HG02763 (cell line): ENCODE results near the gene TTC21B.
"Not testable (repeated sequence)": the region's sequence is repeated elsewhere in the genome, so short reads cannot be mapped to it uniquely, and the experiment has no call there.

Source experiments
- ATAC-seq: cut with Tn5 transposase; IDR thresholded peaks from one replicate; pipeline ENCODE4 v1.9.1; 2021; ENCODE audit warnings: mild to moderate bottlenecking, moderate library complexity; ENCODE audit not compliant: unreplicated experiment

Gene TTC21B

GRCh38 chr2:165889158-165889557 is 64.4 kb downstream of the TTC21B start:
- no peak for ATAC-seq

GRCh38 chr2:165888171-165888570 is 65.4 kb downstream of the TTC21B start:
- no peak for ATAC-seq

- no peak for ATAC-seq
Observed at GRCh38 chr2:165886487-165887146, 67.0 kb downstream of the TTC21B start.

GRCh38 chr2:165877565-165878550 is 75.7 kb downstream of the TTC21B start:
- ATAC-seq: peak; percentile 52

- no peak for ATAC-seq
Observed at GRCh38 chr2:165876712-165877111, 76.9 kb downstream of the TTC21B start.

GRCh38 chr2:165876269-165876668 is 77.3 kb downstream of the TTC21B start:
- no peak for ATAC-seq

GRCh38 chr2:165874445-165875039 is 79.0 kb downstream of the TTC21B start:
- ATAC-seq: peak; percentile 94

GRCh38 chr2:165872101-165872791 is 81.3 kb downstream of the TTC21B start:
- no peak for ATAC-seq

- no peak for ATAC-seq
Observed at GRCh38 chr2:165871025-165871424, 82.6 kb downstream of the TTC21B start.

- ATAC-seq: no peak
Observed at GRCh38 chr2:165870346-165870745, 83.2 kb downstream of the TTC21B start.

GRCh38 chr2:165868211-165868610 is 85.4 kb downstream of the TTC21B start:
- ATAC-seq: no peak

GRCh38 chr2:165864296-165864695 is 89.3 kb downstream of the TTC21B start:
- peak; percentile 9 for ATAC-seq

GRCh38 chr2:165863810-165864261 is 89.7 kb downstream of the TTC21B start:
- ATAC-seq: peak; percentile 44

GRCh38 chr2:165861083-165861482 is 92.5 kb downstream of the TTC21B start:
- not testable (repeated sequence) for ATAC-seq

GRCh38 chr2:165859723-165860122 is 93.9 kb downstream of the TTC21B start:
- not testable (repeated sequence) for ATAC-seq

- no peak for ATAC-seq
Observed at GRCh38 chr2:165857876-165858275, 95.7 kb downstream of the TTC21B start.

- no peak for ATAC-seq
Observed at GRCh38 chr2:165852394-165852793, 101.2 kb downstream of the TTC21B start.

- no peak for ATAC-seq
Observed at GRCh38 chr2:165847001-165847400, 106.6 kb downstream of the TTC21B start.

GRCh38 chr2:165846056-165846455 is 107.5 kb downstream of the TTC21B start:
- no peak for ATAC-seq

- no peak for ATAC-seq
Observed at GRCh38 chr2:165844216-165844615, 109.4 kb downstream of the TTC21B start.

- no peak for ATAC-seq
Observed at GRCh38 chr2:165843351-165843750, 110.2 kb downstream of the TTC21B start.
